GM21515 (cell line): ENCODE data around the gene PRDM15.

Source experiments
- ATAC-seq: cut with Tn5 transposase; IDR thresholded peaks from one replicate; pipeline ENCODE4 v1.9.1; 2021; ENCODE audit not compliant: unreplicated experiment

PRDM15 gene

GRCh38 chr21:41886328-41886727, 7.2 kb upstream of the PRDM15 start:
- no peak for ATAC-seq

- ATAC-seq = no peak
These were observed 6.3 kb upstream of the PRDM15 start for GRCh38 chr21:41885341-41886024.

- ATAC-seq = no peak
These were observed 5.4 kb upstream of the PRDM15 start for GRCh38 chr21:41884501-41885030.

DNA sequence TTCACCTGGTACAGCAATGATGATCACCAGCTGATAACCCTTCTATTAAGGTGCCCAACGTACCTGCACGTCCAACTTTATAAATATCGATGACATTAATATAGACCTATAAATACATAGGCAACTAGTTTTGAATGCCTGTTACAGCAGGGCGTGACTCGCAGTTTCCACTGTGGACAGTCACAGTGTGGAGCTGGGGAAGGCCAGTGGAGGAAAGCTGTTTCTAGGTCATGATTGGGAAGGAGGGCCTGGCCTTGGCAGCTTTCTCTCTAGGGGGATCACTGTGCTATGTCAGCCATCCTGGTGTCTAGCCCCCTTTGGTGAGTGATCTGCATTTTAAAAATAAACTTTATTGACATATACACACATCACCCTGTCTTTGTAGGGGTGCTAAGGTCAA, 4.4 kb upstream of the PRDM15 start:
- no peak for ATAC-seq

- ATAC-seq = no peak
These were observed 1.9 kb upstream of the PRDM15 start for GRCh38 chr21:41881051-41881450.

- ATAC-seq = no peak
These were observed 1.0 kb upstream of the PRDM15 start for GRCh38 chr21:41880153-41880552.

- peak; percentile 46 for ATAC-seq
These were observed 334 bp downstream of the PRDM15 start for GRCh38 chr21:41878831-41879189.

GRCh38 chr21:41877901-41878830, 978 bp downstream of the PRDM15 start:
- ATAC-seq = peak; percentile 37

GRCh38 chr21:41876928-41877652, 2.1 kb downstream of the PRDM15 start:
- ATAC-seq = no peak

DNA sequence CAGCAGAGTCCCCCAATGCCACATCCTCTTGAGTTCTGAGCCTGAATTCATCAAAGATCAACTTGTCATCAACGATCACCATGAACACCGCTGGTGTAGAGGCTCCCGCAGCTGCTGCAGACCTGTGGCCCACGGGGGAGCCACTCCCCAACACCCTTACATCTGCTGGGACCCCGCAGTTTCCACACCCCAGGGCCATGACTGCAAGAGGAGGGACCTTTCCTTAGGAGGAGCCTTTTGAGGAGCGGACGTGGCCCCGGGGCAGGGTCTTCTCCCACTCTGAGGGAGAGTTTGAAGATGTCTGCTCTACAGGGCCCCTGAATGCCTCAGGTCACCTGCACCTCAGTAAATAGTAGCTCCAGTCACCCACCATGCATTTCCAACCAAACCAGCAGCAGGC, 2.7 kb downstream of the PRDM15 start:
- no peak for ATAC-seq

- no peak for ATAC-seq
These were observed 4.1 kb downstream of the PRDM15 start for GRCh38 chr21:41875086-41875485.

- ATAC-seq = no peak
These were observed 4.5 kb downstream of the PRDM15 start for GRCh38 chr21:41874611-41875010.

- no peak for ATAC-seq
These were observed 5.7 kb downstream of the PRDM15 start for GRCh38 chr21:41873426-41873825.

DNA sequence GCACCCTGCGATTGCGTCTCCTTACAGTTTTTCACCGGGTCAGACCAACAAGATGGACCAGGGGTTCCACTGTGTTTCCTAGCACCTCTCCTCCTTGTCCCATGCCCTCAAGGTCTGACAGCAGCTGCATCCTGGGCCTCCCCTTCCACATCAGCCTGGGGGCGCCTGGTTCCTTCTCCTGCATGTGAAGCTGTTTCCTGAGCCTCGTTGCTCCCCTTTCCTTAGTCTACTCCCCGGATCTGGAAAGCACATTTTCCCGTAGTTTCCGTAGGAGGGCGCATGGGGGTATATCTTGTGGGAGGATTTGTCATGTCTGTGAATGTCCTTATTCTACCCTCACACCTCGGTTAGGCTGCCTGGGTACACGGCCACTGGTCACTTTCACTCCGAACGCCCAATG, 6.1 kb downstream of the PRDM15 start:
- ATAC-seq = no peak

- ATAC-seq = no peak
These were observed 7.7 kb downstream of the PRDM15 start for GRCh38 chr21:41871293-41872030.

DNA sequence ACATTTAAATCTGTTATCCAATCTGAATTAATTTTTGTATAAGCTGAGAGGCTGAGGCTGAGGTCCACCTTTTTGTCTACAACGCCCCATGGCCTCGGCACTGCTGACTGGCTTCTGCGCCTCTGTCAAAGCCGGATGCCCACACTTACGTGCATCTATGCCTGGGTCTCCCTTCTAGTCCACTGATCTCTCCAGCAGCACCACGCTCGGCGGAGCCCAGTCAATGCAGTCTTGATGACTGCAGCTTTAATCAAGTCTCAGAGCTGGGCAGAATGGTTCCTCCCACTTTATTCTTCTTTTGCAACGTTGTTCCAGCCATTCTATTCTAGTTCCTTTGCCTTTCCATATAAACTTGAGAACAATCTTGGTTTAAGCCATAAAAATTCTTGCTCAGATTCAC, 9.4 kb downstream of the PRDM15 start:
- no peak for ATAC-seq

- ATAC-seq = peak; percentile 48
These were observed 11.0 kb downstream of the PRDM15 start for GRCh38 chr21:41868062-41868710.

- no peak for ATAC-seq
These were observed 11.8 kb downstream of the PRDM15 start for GRCh38 chr21:41867313-41867712.

DNA sequence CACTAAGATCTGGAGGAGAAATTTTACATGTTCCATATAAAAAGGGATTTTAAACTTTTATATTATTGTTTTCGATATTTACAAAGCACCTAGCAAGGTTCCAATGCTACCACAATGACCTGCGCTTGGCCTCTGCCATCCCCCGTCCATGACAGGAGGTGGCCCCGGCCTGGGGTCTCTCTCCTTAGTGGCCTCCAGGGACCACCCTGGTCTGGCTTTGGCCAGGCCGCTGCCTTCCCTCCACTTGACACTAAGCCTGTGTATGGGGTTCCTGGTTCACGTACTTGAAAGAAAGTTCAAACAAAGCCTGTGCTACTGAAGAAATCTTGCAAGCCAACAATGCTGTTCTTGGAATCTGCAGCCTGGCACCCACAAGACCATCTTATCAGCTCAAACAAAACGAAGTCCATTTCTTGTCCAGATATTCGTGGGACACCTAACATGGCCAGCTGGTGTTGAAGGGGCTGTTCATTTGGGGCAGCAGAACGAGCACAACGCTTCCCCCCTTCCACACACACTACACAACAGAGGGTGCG, 12.8 kb downstream of the PRDM15 start:
- ATAC-seq = no peak
